ENCODE results near the gene CEP112. TPM values are rescaled to one million over a fixed set of nuclear protein-coding genes. Genes with fewer than 3 reads are reported as not detected.
A peak's percentile ranks its signal among the peaks of the same experiment; 100 is the strongest.

The CEP112 gene
- total RNA-seq, 2 donors from 2014 or later = 5.0 to 8.6 TPM

GRCh38 chr17:66221755-66222530, 30.0 kb upstream of the CEP112 start:
- DNase-seq (no peak), ATAC-seq (replicated peaks in 1 of 2) (no peak)
- H3K27ac Mint-ChIP-seq = no peak overlapping the region
- no peak overlapping the region for H3K4me3 Mint-ChIP-seq
- no peaks in the 10 kb centered on the region for H3K9me3 Mint-ChIP-seq
- no peaks in the 10 kb centered on the region for H3K27me3 Mint-ChIP-seq (ENCODE audit: low read depth)
- no peaks in the 10 kb centered on the region for H3K4me1 Mint-ChIP-seq (ENCODE audit: low read depth)
- H3K36me3 Mint-ChIP-seq (ENCODE audit: insufficient read depth in 2 of 2) = no peaks in the 10 kb centered on the region

DNA sequence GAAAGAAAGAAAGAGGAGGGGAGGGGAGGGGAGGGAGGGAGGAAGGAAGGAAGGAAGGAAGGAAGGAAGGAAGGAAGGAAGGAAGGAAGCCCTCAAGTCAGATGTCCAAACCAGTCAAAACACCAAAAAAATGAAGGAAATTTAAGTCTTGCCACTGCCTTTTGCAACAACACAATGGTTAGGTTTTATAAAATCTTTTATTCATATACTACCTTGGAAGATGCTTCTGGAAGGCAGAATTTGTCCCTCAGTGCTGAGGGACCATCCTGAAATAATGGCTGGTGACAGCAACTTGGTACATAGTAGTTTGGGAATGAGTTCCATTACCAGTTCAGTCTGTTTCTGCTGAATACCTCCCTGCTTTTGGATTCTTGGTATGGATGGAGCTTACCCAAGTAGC, 29.4 kb upstream of the CEP112 start:
- no peaks in the 10 kb centered on the region for H3K36me3 Mint-ChIP-seq (ENCODE audit: insufficient read depth in 2 of 2)
- no peak overlapping the region for H3K4me3 Mint-ChIP-seq
- no peaks in the 10 kb centered on the region for H3K9me3 Mint-ChIP-seq
- no peak overlapping the region for H3K27ac Mint-ChIP-seq
- no peaks in the 10 kb centered on the region for H3K27me3 Mint-ChIP-seq (ENCODE audit: low read depth)
- ATAC-seq (replicated peaks in 1 of 2) (no peak), DNase-seq (no peak)
- H3K4me1 Mint-ChIP-seq (ENCODE audit: low read depth) = no peaks in the 10 kb centered on the region

DNA sequence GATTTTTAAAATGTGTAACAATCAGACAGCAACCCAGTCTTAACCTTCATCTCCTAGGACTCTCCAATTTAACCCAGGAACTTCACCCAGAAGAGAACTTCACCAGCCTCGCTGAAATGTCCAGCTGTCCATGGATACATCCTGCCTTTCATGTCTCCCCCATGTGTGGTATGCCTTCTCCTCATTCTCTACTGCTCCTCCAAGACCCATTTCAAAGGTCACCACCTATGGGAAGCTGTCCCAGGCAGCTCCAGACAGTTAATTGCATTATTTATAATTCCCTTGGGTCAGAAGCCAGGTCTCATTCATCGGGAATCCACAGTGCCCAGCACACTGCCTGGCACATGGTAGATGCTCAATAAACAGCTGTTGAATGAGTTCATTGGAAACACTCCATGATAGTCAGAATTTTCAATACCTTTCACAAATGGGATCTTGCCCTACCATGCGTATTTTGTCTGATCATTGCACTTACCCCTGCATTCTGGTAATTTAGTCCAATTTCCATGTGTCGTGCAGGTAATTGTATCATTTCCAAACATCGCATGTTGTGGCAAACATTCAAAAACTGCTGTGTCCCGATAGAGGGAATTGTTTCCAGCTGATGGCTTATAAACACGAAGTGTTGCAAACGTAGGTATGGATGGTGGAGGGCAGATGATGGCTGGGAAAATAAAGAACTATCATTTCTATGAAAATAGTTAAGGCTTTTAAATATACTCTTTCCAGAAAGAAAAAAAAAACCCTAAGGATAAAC, 28.3 kb upstream of the CEP112 start:
- H3K4me3 Mint-ChIP-seq = no peak overlapping the region
- no peak for ATAC-seq (replicated peaks in 1 of 2)
- no peaks in the 10 kb centered on the region for H3K4me1 Mint-ChIP-seq (ENCODE audit: low read depth)
- H3K36me3 Mint-ChIP-seq (ENCODE audit: insufficient read depth in 2 of 2) = no peaks in the 10 kb centered on the region
- no peaks in the 10 kb centered on the region for H3K27me3 Mint-ChIP-seq (ENCODE audit: low read depth)
- H3K9me3 Mint-ChIP-seq = no peaks in the 10 kb centered on the region
- H3K27ac Mint-ChIP-seq = no peak overlapping the region
- no peak for DNase-seq

- Mint-ChIP-seq H3K4me1 (ENCODE audit: low read depth) (no peaks in the 10 kb centered on the region), H3K27me3 (ENCODE audit: low read depth) (no peaks in the 10 kb centered on the region), H3K4me3 (no peak overlapping the region), H3K9me3 (no peaks in the 10 kb centered on the region), H3K36me3 (ENCODE audit: insufficient read depth in 2 of 2) (no peaks in the 10 kb centered on the region), H3K27ac (no peak overlapping the region)
- ATAC-seq (replicated peaks in 1 of 2) = no peak
- no peak for DNase-seq
Observed at GRCh38 chr17:66215529-66215911, 23.6 kb upstream of the CEP112 start.

DNA sequence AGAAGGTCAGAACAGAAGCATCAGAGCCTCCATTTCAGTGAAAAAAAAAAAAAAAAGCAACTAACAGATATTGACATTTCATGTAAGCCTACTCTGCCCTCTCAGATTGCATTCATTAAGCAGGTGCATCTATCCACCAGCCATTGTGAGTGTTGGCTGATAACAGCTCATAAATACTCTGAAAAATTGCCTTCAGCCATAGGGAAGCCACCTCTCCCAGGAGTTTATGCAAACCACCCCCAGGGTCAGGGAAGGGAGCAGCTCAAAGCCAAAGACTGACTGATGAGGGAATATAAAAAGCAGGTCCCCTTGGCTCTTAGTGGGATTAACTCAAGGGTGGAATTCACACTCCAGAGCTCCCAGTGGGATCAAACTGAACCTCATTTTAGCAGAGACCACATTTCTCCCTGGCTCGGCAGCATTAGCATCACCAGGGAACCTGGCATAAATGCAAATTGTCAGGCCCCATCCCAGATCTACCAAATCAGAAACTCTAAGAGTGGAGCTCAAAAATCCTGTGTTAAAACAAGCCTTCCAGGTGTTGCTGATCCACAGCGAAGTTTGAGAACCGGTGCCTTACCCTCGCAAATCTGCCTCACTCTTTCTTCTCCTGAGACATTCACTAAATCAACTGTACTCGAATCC, 23.1 kb upstream of the CEP112 start:
- no peaks in the 10 kb centered on the region for H3K4me1 Mint-ChIP-seq (ENCODE audit: low read depth)
- no peak for ATAC-seq (replicated peaks in 1 of 2)

GRCh38 chr17:66211047-66211810, 19.3 kb upstream of the CEP112 start:
- Mint-ChIP-seq H3K36me3 (ENCODE audit: insufficient read depth in 2 of 2) (peaks cover 0 to 3% of the 10 kb centered on the region in 2 donors), H3K27me3 (ENCODE audit: low read depth) (peaks cover 6% of the 10 kb centered on the region), H3K4me3 (no peak overlapping the region), H3K27ac (no peak overlapping the region), H3K9me3 (peaks cover 6 to 9% of the 10 kb centered on the region in 2 donors), H3K4me1 (ENCODE audit: low read depth) (no peaks in the 10 kb centered on the region)
- DNase-seq (no peak), ATAC-seq (replicated peaks in 1 of 2) (no peak)

More for the DNA sequence above, 23.1 kb upstream of the CEP112 start:
- Mint-ChIP-seq H3K9me3 (no peaks in the 10 kb centered on the region), H3K27me3 (ENCODE audit: low read depth) (peaks cover 5% of the 10 kb centered on the region), H3K27ac (no peak overlapping the region), H3K36me3 (ENCODE audit: insufficient read depth in 2 of 2) (no peaks in the 10 kb centered on the region), H3K4me3 (no peak overlapping the region)
- DNase-seq = no peak

- H3K4me1 Mint-ChIP-seq (ENCODE audit: low read depth) = no peaks in the 10 kb centered on the region
Observed at GRCh38 chr17:66210208-66210574, 18.3 kb upstream of the CEP112 start.

DNA sequence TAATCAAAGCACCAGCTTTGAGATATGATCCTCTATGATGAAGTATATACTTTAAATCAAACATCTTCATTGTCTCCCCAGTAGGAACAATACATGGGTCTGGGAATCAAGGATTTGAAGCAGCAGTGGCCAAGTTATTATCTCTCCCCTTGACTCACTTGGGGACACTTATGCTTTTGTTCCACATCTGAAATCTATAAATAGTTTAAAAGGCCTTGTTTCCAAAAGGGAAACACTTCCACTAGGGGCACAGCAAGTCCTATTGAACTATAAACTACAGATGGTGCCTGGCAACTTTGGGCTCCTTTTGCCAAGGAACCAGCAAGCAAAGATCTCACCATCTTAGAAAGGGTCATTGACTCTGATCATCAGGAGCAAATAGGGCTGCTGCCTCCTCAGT, 16.0 kb upstream of the CEP112 start:
- Mint-ChIP-seq H3K27me3 (ENCODE audit: low read depth) (peaks cover 6% of the 10 kb centered on the region), H3K4me3 (no peak overlapping the region), H3K4me1 (ENCODE audit: low read depth) (no peaks in the 10 kb centered on the region), H3K27ac (no peak overlapping the region), H3K36me3 (ENCODE audit: insufficient read depth in 2 of 2) (peaks cover 0 to 3% of the 10 kb centered on the region in 2 donors), H3K9me3 (peaks cover 6 to 9% of the 10 kb centered on the region in 2 donors)
- no peak for DNase-seq
- no peak for ATAC-seq (replicated peaks in 1 of 2)

More at GRCh38 chr17:66210208-66210574, 18.3 kb upstream of the CEP112 start:
- H3K27ac Mint-ChIP-seq = no peak overlapping the region
- peaks cover 6 to 9% of the 10 kb centered on the region in 2 donors for H3K9me3 Mint-ChIP-seq
- ATAC-seq (replicated peaks in 1 of 2) = no peak
- no peak overlapping the region for H3K4me3 Mint-ChIP-seq
- H3K27me3 Mint-ChIP-seq (ENCODE audit: low read depth) = peaks cover 6% of the 10 kb centered on the region
- no peak for DNase-seq
- H3K36me3 Mint-ChIP-seq (ENCODE audit: insufficient read depth in 2 of 2) = peaks cover 0 to 3% of the 10 kb centered on the region in 2 donors

DNA sequence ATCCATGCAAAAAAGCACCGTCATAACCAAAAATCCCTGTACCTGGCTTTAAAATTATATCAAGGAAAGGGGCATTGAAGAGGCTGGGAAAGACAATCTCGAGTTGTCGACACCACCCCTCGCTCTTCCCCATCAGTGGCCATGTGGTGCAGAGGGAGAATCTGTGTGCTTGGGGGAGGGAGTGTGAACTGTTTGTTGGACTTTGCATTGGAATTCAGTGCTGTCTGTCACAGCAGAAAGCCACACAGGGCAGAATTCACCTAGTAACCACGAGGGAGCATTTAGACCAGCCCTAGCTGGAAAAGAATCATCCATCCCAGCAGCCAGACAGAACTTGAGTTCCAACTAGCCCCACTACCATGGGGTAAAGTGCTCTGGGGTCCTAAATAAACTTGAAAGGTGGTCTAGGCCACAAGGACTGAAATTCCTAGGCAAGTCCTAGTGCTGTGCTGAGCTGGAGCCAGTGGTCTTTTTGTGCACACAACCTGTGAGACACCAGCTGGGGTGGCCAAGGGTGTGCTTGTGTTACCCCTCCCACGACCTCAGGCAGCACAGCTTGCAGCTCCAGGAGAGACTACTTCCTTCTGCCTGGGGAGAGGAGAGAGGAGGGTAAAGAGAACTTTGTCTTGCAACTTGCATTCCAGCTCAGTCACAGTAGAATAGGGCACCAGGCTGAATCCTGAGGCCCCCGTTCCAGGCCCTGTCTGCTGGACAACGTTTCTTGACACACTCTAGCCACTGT, 11.5 kb upstream of the CEP112 start:
- Mint-ChIP-seq H3K36me3 (ENCODE audit: insufficient read depth in 2 of 2) (peaks cover 0 to 3% of the 10 kb centered on the region in 2 donors), H3K27ac (no peak overlapping the region), H3K9me3 (peaks cover 5 to 9% of the 10 kb centered on the region in 2 donors), H3K4me3 (no peak overlapping the region), H3K4me1 (ENCODE audit: low read depth) (peaks cover 18% of the 10 kb centered on the region), H3K27me3 (ENCODE audit: low read depth) (no peaks in the 10 kb centered on the region)
- ATAC-seq (replicated peaks in 1 of 2) (no peak), DNase-seq (no peak)

- DNase-seq (peak; percentile 30 to 38), ATAC-seq (replicated peaks in 1 of 2) (peak; percentile 41 to 50)
- Mint-ChIP-seq H3K9me3 (no peaks in the 10 kb centered on the region), H3K36me3 (ENCODE audit: insufficient read depth in 2 of 2) (no peaks in the 10 kb centered on the region), H3K27ac (peak overlapping the region; percentile 2), H3K4me1 (ENCODE audit: low read depth) (peaks cover 18% of the 10 kb centered on the region), H3K27me3 (ENCODE audit: low read depth) (no peaks in the 10 kb centered on the region), H3K4me3 (no peak overlapping the region)
Observed at GRCh38 chr17:66200685-66201092, 8.8 kb upstream of the CEP112 start.

DNA sequence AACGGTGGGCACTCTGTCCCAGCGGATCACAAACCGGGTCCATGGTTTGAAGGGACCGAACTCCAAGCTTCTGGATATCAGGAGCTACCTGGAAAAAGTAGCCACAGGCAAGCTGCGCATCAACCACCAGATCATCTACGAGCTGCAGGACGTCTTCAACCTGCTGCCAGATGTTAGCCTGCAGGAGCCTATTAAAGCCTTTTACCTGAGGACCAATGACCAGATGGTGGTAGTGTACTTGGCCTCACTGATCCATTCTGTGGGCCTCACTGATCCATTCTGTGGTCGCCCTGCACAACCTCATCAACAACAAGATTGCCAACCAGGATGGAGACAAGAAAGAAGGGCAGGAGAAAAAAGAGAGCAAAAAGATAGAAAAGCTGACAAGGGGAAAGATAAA, 6.3 kb upstream of the CEP112 start:
- Mint-ChIP-seq H3K4me3 (no peak overlapping the region), H3K9me3 (no peaks in the 10 kb centered on the region), H3K27me3 (ENCODE audit: low read depth) (no peaks in the 10 kb centered on the region), H3K4me1 (ENCODE audit: low read depth) (peaks cover 18% of the 10 kb centered on the region), H3K36me3 (ENCODE audit: insufficient read depth in 2 of 2) (no peaks in the 10 kb centered on the region), H3K27ac (no peak overlapping the region)
- no peak for ATAC-seq (replicated peaks in 1 of 2)
- no peak for DNase-seq

GRCh38 chr17:66192378-66192687, 400 bp upstream of the CEP112 start:
- H3K4me3 Mint-ChIP-seq = peak overlapping the region; percentile 86 to 88
- H3K36me3 Mint-ChIP-seq (ENCODE audit: insufficient read depth in 2 of 2) = no peaks in the 10 kb centered on the region
- H3K4me1 Mint-ChIP-seq (ENCODE audit: low read depth) = peaks cover 11% of the 10 kb centered on the region
- no peak for DNase-seq
- H3K27ac Mint-ChIP-seq = peak overlapping the region; percentile 77
- H3K27me3 Mint-ChIP-seq (ENCODE audit: low read depth) = no peaks in the 10 kb centered on the region
- H3K9me3 Mint-ChIP-seq = no peaks in the 10 kb centered on the region
- ATAC-seq (replicated peaks in 1 of 2) = no peak
